Ishikawa (cell line): ENCODE measurements around the gene IFI27L1.

Source experiments
- CEBPB ChIP-seq: IDR thresholded peaks from 2 replicates; pipeline ENCODE4 v1.6.1; 2012
- CREB1 ChIP-seq: IDR thresholded peaks from 2 replicates; pipeline ENCODE4 v1.6.1; 2012; ENCODE audit warnings: low read depth
- EGR1 ChIP-seq: IDR thresholded peaks from 2 replicates; pipeline ENCODE4 v1.6.1; 2012
- EP300 ChIP-seq: IDR thresholded peaks from 2 replicates; pipeline ENCODE4 v1.6.1; 2012; ENCODE audit warnings: borderline replicate concordance
- FOXM1 ChIP-seq: IDR thresholded peaks from 2 replicates; pipeline ENCODE4 v1.6.1; 2012; ENCODE audit warnings: low read depth, borderline replicate concordance
- NFIC ChIP-seq: IDR thresholded peaks from 2 replicates; pipeline ENCODE4 v1.6.1; 2012
- RAD21 ChIP-seq: IDR thresholded peaks from 2 replicates; pipeline ENCODE4 v1.6.1; 2012; ENCODE audit warnings: low read depth
- TAF1 ChIP-seq: IDR thresholded peaks from 2 replicates; pipeline ENCODE4 v1.6.1; 2012; ENCODE audit warnings: low read depth, mild to moderate bottlenecking
- TCF12 ChIP-seq: IDR thresholded peaks from 2 replicates; pipeline ENCODE4 v1.6.1; 2012; ENCODE audit warnings: low read depth
- TEAD4 ChIP-seq: IDR thresholded peaks from 2 replicates; pipeline ENCODE4 v1.6.1; 2012
- YY1 ChIP-seq: IDR thresholded peaks from 2 replicates; pipeline ENCODE4 v1.6.1; 2012; ENCODE audit warnings: low read depth
- TF ChIP-seq, protein P1 (sequence below): IDR thresholded peaks from 2 replicates; pipeline ENCODE4 v1.6.1; 2012
- TF ChIP-seq, protein P2 (sequence below): IDR thresholded peaks from 2 replicates; pipeline ENCODE4 v1.6.1; 2012
- TF ChIP-seq, protein P3 (sequence below): IDR thresholded peaks from 2 replicates; pipeline ENCODE4 v1.6.1; 2012; ENCODE audit warnings: low read depth, mild to moderate bottlenecking

DNA sequence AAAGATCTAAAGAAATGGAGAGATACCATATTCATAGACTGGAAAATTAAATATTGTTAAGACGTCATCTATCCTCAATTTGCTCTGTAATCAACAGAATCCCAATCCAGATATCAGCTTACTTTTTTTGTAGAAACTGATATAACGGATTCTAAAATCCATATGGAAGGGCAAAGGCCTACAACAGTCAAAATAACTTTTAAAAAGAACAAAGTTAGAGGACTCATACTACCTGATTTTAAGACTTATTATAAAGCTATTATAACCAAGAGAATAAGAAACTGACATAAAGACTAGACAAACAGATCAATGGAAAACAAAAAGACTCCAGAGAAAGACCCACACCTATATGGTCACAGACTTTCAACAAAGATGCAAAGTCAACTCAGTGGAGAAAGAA, 6.1 kb upstream of the IFI27L1 start:
- no peak for TF ChIP-seq CEBPB
- TF ChIP-seq, protein P1, sequence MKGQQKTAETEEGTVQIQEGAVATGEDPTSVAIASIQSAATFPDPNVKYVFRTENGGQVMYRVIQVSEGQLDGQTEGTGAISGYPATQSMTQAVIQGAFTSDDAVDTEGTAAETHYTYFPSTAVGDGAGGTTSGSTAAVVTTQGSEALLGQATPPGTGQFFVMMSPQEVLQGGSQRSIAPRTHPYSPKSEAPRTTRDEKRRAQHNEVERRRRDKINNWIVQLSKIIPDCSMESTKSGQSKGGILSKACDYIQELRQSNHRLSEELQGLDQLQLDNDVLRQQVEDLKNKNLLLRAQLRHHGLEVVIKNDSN, result no peak
- no peak for TF ChIP-seq EP300
- TF ChIP-seq, protein P2, sequence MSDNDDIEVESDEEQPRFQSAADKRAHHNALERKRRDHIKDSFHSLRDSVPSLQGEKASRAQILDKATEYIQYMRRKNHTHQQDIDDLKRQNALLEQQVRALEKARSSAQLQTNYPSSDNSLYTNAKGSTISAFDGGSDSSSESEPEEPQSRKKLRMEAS, result no peak
- no peak for TF ChIP-seq TCF12
- TF ChIP-seq, protein P3, sequence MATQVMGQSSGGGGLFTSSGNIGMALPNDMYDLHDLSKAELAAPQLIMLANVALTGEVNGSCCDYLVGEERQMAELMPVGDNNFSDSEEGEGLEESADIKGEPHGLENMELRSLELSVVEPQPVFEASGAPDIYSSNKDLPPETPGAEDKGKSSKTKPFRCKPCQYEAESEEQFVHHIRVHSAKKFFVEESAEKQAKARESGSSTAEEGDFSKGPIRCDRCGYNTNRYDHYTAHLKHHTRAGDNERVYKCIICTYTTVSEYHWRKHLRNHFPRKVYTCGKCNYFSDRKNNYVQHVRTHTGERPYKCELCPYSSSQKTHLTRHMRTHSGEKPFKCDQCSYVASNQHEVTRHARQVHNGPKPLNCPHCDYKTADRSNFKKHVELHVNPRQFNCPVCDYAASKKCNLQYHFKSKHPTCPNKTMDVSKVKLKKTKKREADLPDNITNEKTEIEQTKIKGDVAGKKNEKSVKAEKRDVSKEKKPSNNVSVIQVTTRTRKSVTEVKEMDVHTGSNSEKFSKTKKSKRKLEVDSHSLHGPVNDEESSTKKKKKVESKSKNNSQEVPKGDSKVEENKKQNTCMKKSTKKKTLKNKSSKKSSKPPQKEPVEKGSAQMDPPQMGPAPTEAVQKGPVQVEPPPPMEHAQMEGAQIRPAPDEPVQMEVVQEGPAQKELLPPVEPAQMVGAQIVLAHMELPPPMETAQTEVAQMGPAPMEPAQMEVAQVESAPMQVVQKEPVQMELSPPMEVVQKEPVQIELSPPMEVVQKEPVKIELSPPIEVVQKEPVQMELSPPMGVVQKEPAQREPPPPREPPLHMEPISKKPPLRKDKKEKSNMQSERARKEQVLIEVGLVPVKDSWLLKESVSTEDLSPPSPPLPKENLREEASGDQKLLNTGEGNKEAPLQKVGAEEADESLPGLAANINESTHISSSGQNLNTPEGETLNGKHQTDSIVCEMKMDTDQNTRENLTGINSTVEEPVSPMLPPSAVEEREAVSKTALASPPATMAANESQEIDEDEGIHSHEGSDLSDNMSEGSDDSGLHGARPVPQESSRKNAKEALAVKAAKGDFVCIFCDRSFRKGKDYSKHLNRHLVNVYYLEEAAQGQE, result no peak
- no peak for TF ChIP-seq TEAD4
- TF ChIP-seq YY1, result no peak
- no peak for TF ChIP-seq RAD21
- TF ChIP-seq TAF1, result no peak
- no peak for TF ChIP-seq CREB1
- no peak for TF ChIP-seq FOXM1
- TF ChIP-seq EGR1, result no peak
- no peak for TF ChIP-seq NFIC
